ENCODE results near the gene PRKN.

DNA sequence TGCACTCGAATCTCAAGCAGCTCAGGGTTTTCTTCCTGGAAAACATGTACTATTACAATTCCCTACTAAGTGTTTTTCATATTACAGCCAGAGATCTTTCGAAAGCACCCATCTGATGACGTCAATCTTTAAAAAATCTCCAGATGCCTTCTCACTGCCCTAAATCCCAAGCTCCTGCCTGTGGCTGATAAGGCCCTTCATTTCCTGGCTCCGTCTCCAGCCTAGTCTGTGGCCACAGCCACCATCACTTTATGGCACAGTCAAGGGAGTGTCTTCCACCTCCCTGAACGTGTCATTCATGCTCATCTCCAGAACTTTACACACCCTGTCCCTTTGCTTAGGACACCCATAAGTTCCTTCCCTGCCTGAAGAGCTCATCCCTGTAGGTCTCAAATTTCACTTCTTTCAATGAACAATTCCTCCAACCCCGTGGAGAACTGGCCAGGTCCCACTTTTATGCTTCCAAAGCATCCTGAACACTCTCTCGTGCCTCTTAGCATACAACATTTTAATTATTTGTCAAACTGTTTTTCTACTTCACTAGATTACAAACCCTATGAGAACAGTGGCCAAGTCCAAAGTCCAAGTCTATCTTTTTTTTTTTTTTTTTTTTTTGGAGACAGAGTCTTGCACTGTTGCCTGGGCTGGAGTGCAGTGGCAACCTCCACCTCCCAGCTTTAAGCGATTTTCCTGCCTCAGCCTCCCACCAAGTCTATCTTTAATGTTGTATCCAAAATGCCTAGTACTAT is 1347.6 kb downstream of the PRKN start:
- TF ChIP-seq, protein P1, sequence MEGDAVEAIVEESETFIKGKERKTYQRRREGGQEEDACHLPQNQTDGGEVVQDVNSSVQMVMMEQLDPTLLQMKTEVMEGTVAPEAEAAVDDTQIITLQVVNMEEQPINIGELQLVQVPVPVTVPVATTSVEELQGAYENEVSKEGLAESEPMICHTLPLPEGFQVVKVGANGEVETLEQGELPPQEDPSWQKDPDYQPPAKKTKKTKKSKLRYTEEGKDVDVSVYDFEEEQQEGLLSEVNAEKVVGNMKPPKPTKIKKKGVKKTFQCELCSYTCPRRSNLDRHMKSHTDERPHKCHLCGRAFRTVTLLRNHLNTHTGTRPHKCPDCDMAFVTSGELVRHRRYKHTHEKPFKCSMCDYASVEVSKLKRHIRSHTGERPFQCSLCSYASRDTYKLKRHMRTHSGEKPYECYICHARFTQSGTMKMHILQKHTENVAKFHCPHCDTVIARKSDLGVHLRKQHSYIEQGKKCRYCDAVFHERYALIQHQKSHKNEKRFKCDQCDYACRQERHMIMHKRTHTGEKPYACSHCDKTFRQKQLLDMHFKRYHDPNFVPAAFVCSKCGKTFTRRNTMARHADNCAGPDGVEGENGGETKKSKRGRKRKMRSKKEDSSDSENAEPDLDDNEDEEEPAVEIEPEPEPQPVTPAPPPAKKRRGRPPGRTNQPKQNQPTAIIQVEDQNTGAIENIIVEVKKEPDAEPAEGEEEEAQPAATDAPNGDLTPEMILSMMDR (IDR thresholded peaks at IDR 0.05) = no peak
- TF ChIP-seq POLR2A (IDR thresholded peaks at IDR 0.05) = no peak

Data from thyroid gland (tissue), 4 donors.